HepG2 (cell line): ENCODE data around the gene SLC6A7.

ENCODE experiments used
- KAT2B ChIP-seq: fragments of 150-350 bp; IDR thresholded peaks from 2 replicates; pipeline ENCODE4 v1.6.1; 2014; ENCODE audit warnings: low read depth, low read length, borderline replicate concordance
- NFATC3 ChIP-seq: sonication (generic); formaldehyde crosslinking; IDR thresholded peaks from 2 replicates; pipeline ENCODE4 v1.5.1; 2020; ENCODE audit warnings: mild to moderate bottlenecking, missing genetic modification reagents
- POLR2A ChIP-seq, 2 experiments: IDR thresholded peaks; 2 replicates each; pipeline ENCODE4 v1.6.1; 2011; ENCODE audit warnings: low read depth in 2 of 2, low read length in 2 of 2, mild to moderate bottlenecking in 1 of 2, moderate library complexity in 1 of 2; ENCODE audit not compliant: insufficient read depth in 1 of 2
- RARG ChIP-seq: sonication (generic); formaldehyde crosslinking; IDR thresholded peaks from 2 replicates; pipeline ENCODE4 v1.4.0; 2020; ENCODE audit warnings: low read depth, mild to moderate bottlenecking, missing genetic modification reagents
- ZNF672 ChIP-seq: sonication (generic); formaldehyde crosslinking; IDR thresholded peaks from 2 replicates; pipeline ENCODE4 v1.8.1; 2022; ENCODE audit warnings: missing genetic modification reagents
- TF ChIP-seq, protein P1 (sequence below): sonication (generic); formaldehyde crosslinking; IDR thresholded peaks from 2 replicates; pipeline ENCODE4 v1.8.1; 2023; ENCODE audit warnings: missing genetic modification reagents, inconsistent platforms, borderline replicate concordance
- TF ChIP-seq, protein P2 (sequence below): sonication (generic); formaldehyde crosslinking; IDR thresholded peaks from 2 replicates; pipeline ENCODE4 v1.5.0; 2020; ENCODE audit warnings: mild to moderate bottlenecking, missing genetic modification reagents, moderate library complexity
- TF ChIP-seq, protein P3 (sequence below): sonication (generic); formaldehyde crosslinking; IDR thresholded peaks from 2 replicates; pipeline ENCODE4 v1.4.0; 2020; ENCODE audit warnings: missing genetic modification reagents, mild to moderate bottlenecking, borderline replicate concordance
- TF ChIP-seq, protein P4 (sequence below): sonication (generic); formaldehyde crosslinking; IDR thresholded peaks from 2 replicates; pipeline ENCODE4 v1.4.0; 2020; ENCODE audit warnings: low read depth, mild to moderate bottlenecking, missing genetic modification reagents

DNA sequence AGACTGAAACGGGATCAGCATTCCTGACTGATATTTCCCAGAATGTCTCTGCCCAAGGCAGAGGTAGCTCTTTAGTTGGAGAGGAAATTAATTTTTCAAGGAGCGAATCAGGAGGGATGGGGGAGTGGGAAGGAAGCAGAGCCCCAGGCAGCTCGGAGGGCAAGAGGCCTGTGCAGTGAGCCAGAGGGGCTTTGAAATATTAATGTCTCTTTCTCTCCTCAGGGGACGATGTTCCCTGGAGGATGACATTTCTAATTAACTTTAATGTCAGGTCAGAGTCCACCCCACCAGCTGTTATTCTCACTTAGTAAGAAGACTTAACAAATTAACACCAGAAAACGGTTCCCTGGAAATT, 45.6 kb downstream of the SLC6A7 start:
- TF ChIP-seq, protein P1, sequence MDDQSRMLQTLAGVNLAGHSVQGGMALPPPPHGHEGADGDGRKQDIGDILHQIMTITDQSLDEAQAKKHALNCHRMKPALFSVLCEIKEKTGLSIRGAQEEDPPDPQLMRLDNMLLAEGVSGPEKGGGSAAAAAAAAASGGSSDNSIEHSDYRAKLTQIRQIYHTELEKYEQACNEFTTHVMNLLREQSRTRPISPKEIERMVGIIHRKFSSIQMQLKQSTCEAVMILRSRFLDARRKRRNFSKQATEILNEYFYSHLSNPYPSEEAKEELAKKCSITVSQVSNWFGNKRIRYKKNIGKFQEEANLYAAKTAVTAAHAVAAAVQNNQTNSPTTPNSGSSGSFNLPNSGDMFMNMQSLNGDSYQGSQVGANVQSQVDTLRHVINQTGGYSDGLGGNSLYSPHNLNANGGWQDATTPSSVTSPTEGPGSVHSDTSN (CRISPR knock-in tag): no peak
- TF ChIP-seq RARG (CRISPR knock-in tag) (no peak), KAT2B (no peak), POLR2A (IDR thresholded peaks at IDR 0.05; ENCODE audit: insufficient read depth in 1 of 2, low read depth in 2 of 2, low read length in 2 of 2) (no peak), ZNF672 (CRISPR knock-in tag) (no peak), NFATC3 (CRISPR knock-in tag) (no peak)
- TF ChIP-seq, protein P2, sequence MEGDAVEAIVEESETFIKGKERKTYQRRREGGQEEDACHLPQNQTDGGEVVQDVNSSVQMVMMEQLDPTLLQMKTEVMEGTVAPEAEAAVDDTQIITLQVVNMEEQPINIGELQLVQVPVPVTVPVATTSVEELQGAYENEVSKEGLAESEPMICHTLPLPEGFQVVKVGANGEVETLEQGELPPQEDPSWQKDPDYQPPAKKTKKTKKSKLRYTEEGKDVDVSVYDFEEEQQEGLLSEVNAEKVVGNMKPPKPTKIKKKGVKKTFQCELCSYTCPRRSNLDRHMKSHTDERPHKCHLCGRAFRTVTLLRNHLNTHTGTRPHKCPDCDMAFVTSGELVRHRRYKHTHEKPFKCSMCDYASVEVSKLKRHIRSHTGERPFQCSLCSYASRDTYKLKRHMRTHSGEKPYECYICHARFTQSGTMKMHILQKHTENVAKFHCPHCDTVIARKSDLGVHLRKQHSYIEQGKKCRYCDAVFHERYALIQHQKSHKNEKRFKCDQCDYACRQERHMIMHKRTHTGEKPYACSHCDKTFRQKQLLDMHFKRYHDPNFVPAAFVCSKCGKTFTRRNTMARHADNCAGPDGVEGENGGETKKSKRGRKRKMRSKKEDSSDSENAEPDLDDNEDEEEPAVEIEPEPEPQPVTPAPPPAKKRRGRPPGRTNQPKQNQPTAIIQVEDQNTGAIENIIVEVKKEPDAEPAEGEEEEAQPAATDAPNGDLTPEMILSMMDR (CRISPR knock-in tag): no peak
- TF ChIP-seq, protein P3, sequence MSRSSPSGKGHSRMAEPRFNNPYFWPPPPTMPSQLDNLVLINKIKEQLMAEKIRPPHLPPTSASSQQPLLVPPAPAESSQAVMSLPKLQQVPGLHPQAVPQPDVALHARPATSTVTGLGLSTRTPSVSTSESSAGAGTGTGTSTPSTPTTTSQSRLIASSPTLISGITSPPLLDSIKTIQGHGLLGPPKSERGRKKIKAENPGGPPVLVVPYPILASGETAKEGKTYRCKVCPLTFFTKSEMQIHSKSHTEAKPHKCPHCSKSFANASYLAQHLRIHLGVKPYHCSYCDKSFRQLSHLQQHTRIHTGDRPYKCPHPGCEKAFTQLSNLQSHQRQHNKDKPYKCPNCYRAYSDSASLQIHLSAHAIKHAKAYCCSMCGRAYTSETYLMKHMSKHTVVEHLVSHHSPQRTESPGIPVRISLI (CRISPR knock-in tag): no peak
- TF ChIP-seq, protein P4, sequence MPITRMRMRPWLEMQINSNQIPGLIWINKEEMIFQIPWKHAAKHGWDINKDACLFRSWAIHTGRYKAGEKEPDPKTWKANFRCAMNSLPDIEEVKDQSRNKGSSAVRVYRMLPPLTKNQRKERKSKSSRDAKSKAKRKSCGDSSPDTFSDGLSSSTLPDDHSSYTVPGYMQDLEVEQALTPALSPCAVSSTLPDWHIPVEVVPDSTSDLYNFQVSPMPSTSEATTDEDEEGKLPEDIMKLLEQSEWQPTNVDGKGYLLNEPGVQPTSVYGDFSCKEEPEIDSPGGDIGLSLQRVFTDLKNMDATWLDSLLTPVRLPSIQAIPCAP: no peak
